Erythroblast (primary cell): ENCODE data around the gene FGD6.

Source experiments
- GATA1 ChIP-seq: IDR thresholded peaks from 2 replicates; pipeline ENCODE4 v1.6.1; 2011; ENCODE audit warnings: low read depth, mild to moderate bottlenecking, control low read depth, low read length, moderate library complexity
- POLR2A ChIP-seq: IDR thresholded peaks from 2 replicates; pipeline ENCODE4 v1.6.1; 2011; ENCODE audit warnings: mild to moderate bottlenecking, low read length

DNA sequence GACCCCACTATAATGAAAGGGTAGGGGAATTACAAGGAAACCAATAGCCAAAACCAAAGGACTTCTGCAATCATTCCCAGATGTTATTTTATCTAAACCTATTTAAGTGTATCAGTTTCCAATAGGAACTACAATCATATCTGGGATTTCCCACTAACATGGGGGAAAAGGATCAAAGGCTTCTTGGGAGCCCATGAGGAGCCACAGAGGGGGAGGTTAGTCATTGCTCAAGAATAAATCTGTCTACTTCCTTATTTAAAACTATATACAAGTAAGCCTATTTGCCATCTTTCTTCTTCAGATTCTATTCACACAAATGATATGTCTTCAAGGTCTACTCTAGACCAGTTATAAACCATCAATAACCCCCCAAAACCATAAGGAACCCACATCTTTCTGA lies 33.1 kb downstream of the FGD6 start:
- no peak for TF ChIP-seq POLR2A
- no peak for TF ChIP-seq GATA1
